HL-60 (cell line): ENCODE results near the gene PCSK5.

Experiments
- CTCF ChIP-seq: IDR thresholded peaks from one replicate; pipeline ENCODE4 v1.5.1; 2011; ENCODE audit warnings: low read length, control low read depth, inconsistent platforms; ENCODE audit not compliant: insufficient read depth
- GABPA ChIP-seq: IDR thresholded peaks from 2 replicates; pipeline ENCODE4 v1.6.1; 2012; ENCODE audit warnings: low read depth

- TF ChIP-seq CTCF (no peak), GABPA (no peak)
Observed at GRCh38 chr9:75930730-75931321, 40.4 kb downstream of the PCSK5 start.
